Measurements from ENCODE around the gene PCNX2. TPM values are rescaled to one million over a fixed set of nuclear protein-coding genes. Genes with fewer than 3 reads are reported as not detected.

PCNX2 gene
- total and polyA plus RNA-seq, 4 donors = 2.0 to 15.1 (median 6.4) TPM

- Histone ChIP-seq H3K9me3 (ENCODE audit: control insufficient read depth in 4 of 4, insufficient read depth in 3 of 4, low read length in 3 of 4) (no peaks in the 10 kb centered on the region), H3K4me3 (no peak overlapping the region), H3K27ac (ENCODE audit: low read depth in 1 of 2, low read length in 1 of 2) (no peak overlapping the region), H3K36me3 (ENCODE audit: control insufficient read depth in 4 of 4, insufficient read depth in 4 of 4, low read length in 4 of 4) (no peaks in the 10 kb centered on the region), H3K27me3 (ENCODE audit: control insufficient read depth in 3 of 3, insufficient read depth in 3 of 3, low read length in 2 of 3) (no peaks in the 10 kb centered on the region), H3K9ac (ENCODE audit: insufficient read depth in 1 of 2, low read length in 2 of 2) (no peak overlapping the region), H3K4me1 (ENCODE audit: control insufficient read depth in 5 of 5, insufficient read depth in 5 of 5, low read length in 5 of 5) (no peaks in the 10 kb centered on the region)
- WGBS, 2 donors = 77 to 90% methylated on average over 7 of the region's 7 CpGs
- no peak for ATAC-seq (ENCODE audit: insufficient read depth, low FRiP score)
- no peak for DNase-seq
- no peak for TF ChIP-seq CTCF (IDR thresholded peaks at IDR 0.05; ENCODE audit: control extremely low read depth, extremely low read depth)
These were observed 168.4 kb downstream of the PCNX2 start for GRCh38 chr1:233127157-233127556.

DNA sequence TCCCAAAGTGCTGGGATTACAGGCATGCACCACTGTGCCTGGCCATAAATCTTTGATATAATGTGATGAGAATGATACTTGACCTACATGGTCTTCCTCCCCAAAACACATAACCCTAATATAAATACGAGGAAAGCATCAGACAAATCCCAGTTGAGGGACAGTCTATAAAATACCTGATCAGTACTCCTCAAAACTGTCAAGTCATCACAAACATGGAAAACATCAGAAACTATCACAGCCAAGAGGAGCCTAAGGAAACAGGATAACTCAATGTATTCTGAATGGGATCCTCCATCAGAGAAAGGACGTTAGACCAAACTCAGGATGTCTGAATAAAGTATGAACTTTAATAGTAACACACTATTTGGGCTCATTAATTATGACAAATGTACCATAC lies 172.7 kb downstream of the PCNX2 start:
- Histone ChIP-seq H3K4me1 (ENCODE audit: control insufficient read depth in 5 of 5, insufficient read depth in 5 of 5, low read length in 5 of 5) (no peaks in the 10 kb centered on the region), H3K27ac (ENCODE audit: low read depth in 1 of 2, low read length in 1 of 2) (no peak overlapping the region), H3K9me3 (ENCODE audit: control insufficient read depth in 4 of 4, insufficient read depth in 3 of 4, low read length in 3 of 4) (no peaks in the 10 kb centered on the region), H3K36me3 (ENCODE audit: control insufficient read depth in 4 of 4, insufficient read depth in 4 of 4, low read length in 4 of 4) (no peaks in the 10 kb centered on the region), H3K4me3 (no peak overlapping the region), H3K9ac (ENCODE audit: insufficient read depth in 1 of 2, low read length in 2 of 2) (no peak overlapping the region), H3K27me3 (ENCODE audit: control insufficient read depth in 3 of 3, insufficient read depth in 3 of 3, low read length in 2 of 3) (no peaks in the 10 kb centered on the region)
- WGBS, 2 donors = 94 to 98% methylated on average over 2 of the region's 2 CpGs
- ATAC-seq (ENCODE audit: insufficient read depth, low FRiP score) (no peak), DNase-seq (no peak)
- no peak for TF ChIP-seq CTCF (IDR thresholded peaks at IDR 0.05; ENCODE audit: control extremely low read depth, extremely low read depth)

DNA sequence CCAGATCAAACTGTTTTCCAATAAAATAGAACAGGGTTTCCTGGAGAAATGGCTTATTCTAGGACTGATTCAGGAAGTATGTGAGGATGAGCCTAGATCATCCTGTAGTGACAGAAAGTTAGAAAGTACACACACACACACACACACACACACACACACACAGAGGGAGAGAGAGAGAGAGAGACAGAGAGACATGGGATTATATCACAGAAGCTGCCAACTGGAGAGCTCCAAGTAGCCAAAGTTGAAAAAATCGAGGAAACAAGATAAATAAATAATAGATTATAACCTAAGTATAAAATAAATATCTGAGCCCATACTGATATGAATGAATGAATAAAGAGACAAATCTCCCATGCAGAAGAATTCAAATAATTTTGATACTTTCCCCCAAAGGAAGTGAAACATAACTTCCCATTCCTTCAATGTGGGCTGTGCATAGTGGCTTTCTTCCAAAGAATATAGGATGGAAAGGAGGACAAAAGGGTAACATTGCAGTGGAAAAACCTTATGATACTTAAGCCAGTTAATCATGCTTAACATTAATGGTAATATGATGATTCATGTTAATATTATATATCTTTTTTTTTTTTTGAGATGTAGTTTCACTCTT lies 173.5 kb downstream of the PCNX2 start:
- no peak for DNase-seq
- 40 to 78% methylated on average over 1 of the region's 1 CpG for WGBS, 2 donors
- Histone ChIP-seq H3K9ac (ENCODE audit: insufficient read depth in 1 of 2, low read length in 2 of 2) (no peak overlapping the region), H3K9me3 (ENCODE audit: control insufficient read depth in 4 of 4, insufficient read depth in 3 of 4, low read length in 3 of 4) (no peaks in the 10 kb centered on the region), H3K4me1 (ENCODE audit: control insufficient read depth in 5 of 5, insufficient read depth in 5 of 5, low read length in 5 of 5) (no peaks in the 10 kb centered on the region), H3K4me3 (no peak overlapping the region), H3K27me3 (ENCODE audit: control insufficient read depth in 3 of 3, insufficient read depth in 3 of 3, low read length in 2 of 3) (no peaks in the 10 kb centered on the region), H3K36me3 (ENCODE audit: control insufficient read depth in 4 of 4, insufficient read depth in 4 of 4, low read length in 4 of 4) (no peaks in the 10 kb centered on the region), H3K27ac (ENCODE audit: low read depth in 1 of 2, low read length in 1 of 2) (no peak overlapping the region)
- no peak for TF ChIP-seq CTCF (IDR thresholded peaks at IDR 0.05; ENCODE audit: control extremely low read depth, extremely low read depth)
- ATAC-seq (ENCODE audit: insufficient read depth, low FRiP score) = no peak

DNA sequence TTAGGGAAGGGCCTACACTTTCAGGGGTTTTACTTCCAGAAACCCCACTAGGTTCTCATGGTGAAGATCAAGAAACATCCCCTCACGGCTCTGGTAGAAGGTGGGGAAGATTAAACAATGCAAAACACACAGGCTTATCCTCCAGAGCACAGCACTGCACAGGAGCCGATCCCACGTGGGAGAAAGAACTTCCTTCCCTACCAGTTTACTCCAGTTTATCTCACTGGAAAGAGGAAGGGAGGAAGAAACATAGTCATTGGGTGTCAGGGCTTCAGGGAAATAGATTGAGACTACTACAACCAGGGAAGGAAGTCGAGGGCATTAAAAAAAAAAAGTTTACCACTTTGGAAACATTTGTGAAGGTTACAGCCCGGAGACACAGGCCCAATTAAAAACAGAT lies 180.7 kb downstream of the PCNX2 start:
- no peak overlapping the region for H3K9ac ChIP-seq (ENCODE audit: insufficient read depth in 1 of 2, low read length in 2 of 2)

More for the DNA sequence above, 180.7 kb downstream of the PCNX2 start:
- peak overlapping the region in 1 of 2 donors; percentile 70 for H3K27ac ChIP-seq (ENCODE audit: low read depth in 1 of 2, low read length in 1 of 2)
- H3K27me3 ChIP-seq (ENCODE audit: control insufficient read depth in 3 of 3, insufficient read depth in 3 of 3, low read length in 2 of 3) = no peaks in the 10 kb centered on the region
- peak in 1 of 3 donors; percentile 27 for DNase-seq
- no peaks in the 10 kb centered on the region for H3K9me3 ChIP-seq (ENCODE audit: control insufficient read depth in 4 of 4, insufficient read depth in 3 of 4, low read length in 3 of 4)
- no peak overlapping the region for H3K4me3 ChIP-seq
- H3K4me1 ChIP-seq (ENCODE audit: control insufficient read depth in 5 of 5, insufficient read depth in 5 of 5, low read length in 5 of 5) = peaks cover 5 to 18% (median 9%) of the 10 kb centered on the region in 5 donors
- 35 to 52% methylated on average over 5 of the region's 5 CpGs for WGBS, 2 donors
- H3K36me3 ChIP-seq (ENCODE audit: control insufficient read depth in 4 of 4, insufficient read depth in 4 of 4, low read length in 4 of 4) = no peaks in the 10 kb centered on the region
- TF ChIP-seq CTCF (IDR thresholded peaks at IDR 0.05; ENCODE audit: control extremely low read depth, extremely low read depth) = no peak
- no peak for ATAC-seq (ENCODE audit: insufficient read depth, low FRiP score)
